Measurements from ENCODE around the gene PHYKPL. TPM values are rescaled to one million over a fixed set of nuclear protein-coding genes. Genes with fewer than 3 reads are reported as not detected.

Gene PHYKPL
- total and polyA plus RNA-seq, 2 of the 8 experiments (the other 6 are each of a cell fraction or from before 2014, with no cell fraction given): 25.1 to 32.1 TPM

- peaks cover 0 to 15% (median 9%) of the 10 kb centered on the region in 4 experiments; a peak in 6 of 7 replicates for H3K4me1 ChIP-seq (replicated peaks in 1 of 4; ENCODE audit: control insufficient read depth in 3 of 4, insufficient read depth in 4 of 4, low read length in 3 of 4)
- H2BK20ac ChIP-seq (ENCODE audit: low read length): no peak overlapping the region
- H3K4me3 ChIP-seq (ENCODE audit: extremely low read depth in 1 of 4, insufficient read depth in 2 of 4, low read depth in 3 of 4, low read length in 4 of 4): no peak overlapping the region; a peak in 2 of 8 replicates
- 0 out of 2 replicates have a peak overlapping the region, but pooled peaks have one; percentile 51 for H3K18ac ChIP-seq (ENCODE audit: extremely low read depth, low read length)
- no peak overlapping the region for H2BK12ac ChIP-seq (ENCODE audit: low read depth, low read length)
- peak overlapping the region; percentile 15; the same call in 1 of the 2 replicates for H4K8ac ChIP-seq (ENCODE audit: extremely low read depth, insufficient read depth, low read length)
- POLR2A ChIA-PET (ENCODE audit: partially characterized antibody): interaction anchor here (0.6 to 21.6 kb wide), 4 partner anchors 9 to 137 kb away, joined by 4 to 507 read pairs (median 14); partner anchors contain the start of genes HNRNPAB and PHYKPL
- peak overlapping the region; percentile 5 for H4K5ac ChIP-seq (ENCODE audit: insufficient read length, low read depth, low read length)
- H2AFZ ChIP-seq (ENCODE audit: low read length): no peak overlapping the region
- no peak overlapping the region for H2BK15ac ChIP-seq (ENCODE audit: low read length)
- FAIRE-seq: no peak
- H3K14ac ChIP-seq (ENCODE audit: insufficient read length): no peak overlapping the region
- H2AK5ac ChIP-seq (ENCODE audit: low read depth, low read length): no peak overlapping the region
- no peaks in the 10 kb centered on the region for H3K9me3 ChIP-seq (ENCODE audit: insufficient read depth in 2 of 2, low read depth in 1 of 2, low read length in 1 of 2)
- WGBS, 2 experiments (ENCODE audit: extremely low coverage in 1 of 2, insufficient coverage in 1 of 2, insufficient read length in 1 of 2, insufficient replicate concordance in 2 of 2, low coverage in 1 of 2, low lambda C conversion rate in 2 of 2, missing lambda C conversion rate in 1 of 2): 71% methylated on average over 13 of the region's 13 CpGs; no CpG with 5 or more reads in 1 of the 2 experiments
- no peaks in the 10 kb centered on the region for H3K27me3 ChIP-seq (replicated peaks in 1 of 4; ENCODE audit: control insufficient read depth in 3 of 4, extremely low read depth in 1 of 4, insufficient read depth in 3 of 4, low read length in 3 of 4)
- H3K79me1 ChIP-seq (ENCODE audit: low read depth, low read length): no peaks in the 10 kb centered on the region; the same call in 1 of the 2 replicates
- H3K4ac ChIP-seq (replicated peaks; ENCODE audit: insufficient read length, low read depth, low read length): no peak overlapping the region
- H3K9ac ChIP-seq (replicated peaks in 1 of 4; ENCODE audit: extremely low read depth in 1 of 4, low read depth in 3 of 4, low read length in 3 of 4): no peak overlapping the region
- CTCF ChIA-PET (ENCODE audit: partially characterized antibody): interaction anchor here (1.0 to 1.8 kb wide), 3 partner anchors 8 to 734 kb away, joined by 3 to 7 read pairs (median 3); partner anchors contain the start of gene PHYKPL
- H2BK5ac ChIP-seq (ENCODE audit: low read depth, low read length): peak overlapping the region; percentile 79; the same call in 1 of the 2 replicates
- no peak overlapping the region for H3K56ac ChIP-seq (replicated peaks; ENCODE audit: insufficient read length, low read depth, low read length)
- no peak overlapping the region for H3K27ac ChIP-seq (ENCODE audit: low read depth, low read length)
- H4K20me1 ChIP-seq (replicated peaks in 1 of 2; ENCODE audit: control insufficient read depth in 1 of 2, insufficient read depth in 2 of 2, low read length in 2 of 2): peaks cover 0 to 19% of the 10 kb centered on the region in 2 experiments
- peaks cover 2 to 33% (median 14%) of the 10 kb centered on the region in 4 experiments; a peak in 7 of 8 replicates for H3K36me3 ChIP-seq (ENCODE audit: control insufficient read depth in 2 of 4, insufficient read depth in 4 of 4, low read length in 3 of 4)
- H3K79me2 ChIP-seq (ENCODE audit: control insufficient read depth in 1 of 2, insufficient read depth in 2 of 2, low read length in 2 of 2): no peaks in the 10 kb centered on the region
- H2BK120ac ChIP-seq (replicated peaks; ENCODE audit: low read depth, low read length): no peak overlapping the region
- no peak overlapping the region for H3K23ac ChIP-seq (ENCODE audit: insufficient read length)
- no peaks in the 10 kb centered on the region for H3K23me2 ChIP-seq (ENCODE audit: low read depth, low read length)
- peak overlapping the region in 1 of 2 experiments; percentile 12; a peak in 1 of 4 replicates for H3K4me2 ChIP-seq (ENCODE audit: insufficient read depth in 1 of 2, low read depth in 2 of 2, low read length in 2 of 2)
- H4K91ac ChIP-seq (replicated peaks; ENCODE audit: insufficient read length, low read length): peak overlapping the region; percentile 67
- DNase-seq (ENCODE audit: low read depth in 1 of 2, low spot score in 2 of 2): no peak
- TF ChIP-seq SAP30 (IDR thresholded peaks at IDR 0.05; ENCODE audit: insufficient read depth, insufficient replicate concordance, low read length) (no peak), TAF1 (IDR thresholded peaks at IDR 0.05; ENCODE audit: low read depth, low read length) (peak; percentile 15; the same call in 1 of the 2 replicates), BRCA1 (IDR thresholded peaks at IDR 0.05; ENCODE audit: low read depth, low read length) (no peak), RXRA (IDR thresholded peaks at IDR 0.05; ENCODE audit: insufficient read depth, low read depth, low read length) (no peak), EZH2 (IDR thresholded peaks at IDR 0.05; ENCODE audit: low read depth, low read length, severe bottlenecking) (no peak), E2F6 (IDR thresholded peaks at IDR 0.05) (no peak), HDAC2 (IDR thresholded peaks at IDR 0.05; ENCODE audit: borderline replicate concordance in 1 of 2, low read depth in 2 of 2, low read length in 2 of 2) (no peak), BACH1 (IDR thresholded peaks at IDR 0.05; ENCODE audit: low read length) (no peak), POLR2AphosphoS5 (IDR thresholded peaks at IDR 0.05; ENCODE audit: low read depth, low read length) (peak; percentile 38; the same call in 1 of the 2 replicates), RFX5 (IDR thresholded peaks at IDR 0.05; ENCODE audit: borderline replicate concordance, low read depth, low read length) (no peak), SP2 (IDR thresholded peaks at IDR 0.05; ENCODE audit: low read length) (no peak), SRF (IDR thresholded peaks at IDR 0.05; ENCODE audit: low read depth, low read length) (no peak)
Observed at GRCh38 chr5:178223828-178224335, 8.7 kb downstream of the PHYKPL start.
